NCI-H446 (cell line): ENCODE measurements around the gene TTYH1.

ENCODE experiments used
- DNase-seq, 2 experiments: peaks; one replicate each; lab custom pipeline; 2025; lab: John Stamatoyannopoulos, UW

TTYH1 gene

DNA sequence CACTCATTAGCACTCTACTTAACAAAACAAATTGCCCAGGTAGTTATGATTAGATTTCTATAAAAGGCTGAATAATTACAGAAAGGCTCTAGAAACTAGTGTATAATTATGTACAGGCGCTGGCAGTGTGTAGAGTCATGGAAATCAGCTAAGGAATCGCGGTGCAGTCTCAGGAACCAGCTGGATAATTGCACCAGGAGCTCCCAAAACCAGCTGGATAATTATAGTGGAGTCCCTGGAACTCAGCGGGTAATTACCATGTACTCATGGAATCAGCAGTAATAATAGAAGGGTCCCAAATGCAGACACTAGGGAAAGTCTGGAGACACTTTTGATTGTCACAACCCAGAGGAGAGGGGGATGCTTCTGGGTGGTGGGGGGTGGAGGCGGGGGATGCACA, 23.2 kb upstream of the TTYH1 start:
- DNase-seq, result no peak

GRCh38 chr19:54393381-54393780, 21.9 kb upstream of the TTYH1 start:
- DNase-seq, result no peak

GRCh38 chr19:54395685-54396084, 19.6 kb upstream of the TTYH1 start:
- no peak for DNase-seq

GRCh38 chr19:54399189-54399588, 16.1 kb upstream of the TTYH1 start:
- DNase-seq, result no peak

DNA sequence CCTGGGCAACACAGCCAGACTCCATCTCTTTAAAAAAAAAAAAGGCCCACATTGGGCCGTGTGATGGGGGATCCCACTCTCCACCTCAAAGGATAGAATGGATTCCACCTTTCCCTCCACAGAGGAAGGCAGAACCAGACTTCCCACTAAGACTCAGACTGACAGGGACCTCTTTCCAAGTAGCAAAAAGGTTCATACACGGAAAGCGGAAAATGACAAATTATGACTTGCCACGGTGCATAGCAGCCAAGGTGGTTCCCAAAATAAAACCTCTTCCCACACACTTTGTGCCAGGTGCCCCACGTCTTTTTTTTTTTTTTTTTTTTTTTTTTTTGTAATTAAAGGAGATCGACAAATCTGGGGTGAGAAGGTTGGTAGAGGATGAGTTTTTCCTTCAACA, 14.4 kb upstream of the TTYH1 start:
- no peak for DNase-seq

DNA sequence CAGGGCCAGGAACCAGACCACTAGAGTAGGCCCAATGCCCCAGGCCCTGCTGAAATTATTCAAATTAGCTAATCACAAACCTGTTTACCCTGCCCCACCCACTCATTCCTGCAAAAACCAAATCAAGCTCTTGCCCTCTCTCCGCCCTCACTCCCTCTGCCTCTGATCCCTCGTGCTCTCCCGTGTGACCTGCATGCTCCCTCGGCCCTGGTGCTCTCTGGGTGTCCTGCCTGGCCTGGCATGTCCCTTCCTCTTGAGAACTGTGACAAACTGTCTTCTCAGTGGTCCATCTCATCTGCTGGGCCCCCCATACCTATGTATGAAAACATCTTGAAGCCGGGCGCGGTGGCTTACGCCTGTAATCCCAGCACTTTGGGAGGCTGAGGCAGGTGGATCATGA, 12.2 kb upstream of the TTYH1 start:
- no peak for DNase-seq

DNA sequence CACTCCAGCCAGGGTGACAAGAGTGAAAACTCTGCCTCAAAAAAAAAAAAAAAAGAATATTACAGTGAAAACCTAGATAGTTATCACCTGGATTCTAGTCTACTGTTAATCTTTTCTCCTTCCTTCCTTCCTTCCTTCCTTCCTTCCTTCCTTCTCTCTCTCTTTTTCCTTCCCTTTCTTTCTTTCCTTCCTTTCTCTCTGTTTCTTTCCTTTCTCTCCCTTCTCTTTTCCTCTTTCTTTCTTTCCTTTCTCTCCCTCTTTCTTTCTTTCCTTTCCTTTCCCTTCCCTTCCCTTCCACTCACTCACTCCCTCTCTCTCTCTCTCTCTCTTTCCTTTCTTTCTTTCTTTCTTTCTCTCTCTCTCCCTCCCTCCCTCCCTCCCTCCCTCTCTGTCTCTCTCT, 9.6 kb upstream of the TTYH1 start:
- no peak for DNase-seq

- DNase-seq, result no peak
Measured at GRCh38 chr19:54407780-54408179, 7.5 kb upstream of the TTYH1 start.

GRCh38 chr19:54408456-54409026, 6.7 kb upstream of the TTYH1 start:
- DNase-seq, result no peak

DNA sequence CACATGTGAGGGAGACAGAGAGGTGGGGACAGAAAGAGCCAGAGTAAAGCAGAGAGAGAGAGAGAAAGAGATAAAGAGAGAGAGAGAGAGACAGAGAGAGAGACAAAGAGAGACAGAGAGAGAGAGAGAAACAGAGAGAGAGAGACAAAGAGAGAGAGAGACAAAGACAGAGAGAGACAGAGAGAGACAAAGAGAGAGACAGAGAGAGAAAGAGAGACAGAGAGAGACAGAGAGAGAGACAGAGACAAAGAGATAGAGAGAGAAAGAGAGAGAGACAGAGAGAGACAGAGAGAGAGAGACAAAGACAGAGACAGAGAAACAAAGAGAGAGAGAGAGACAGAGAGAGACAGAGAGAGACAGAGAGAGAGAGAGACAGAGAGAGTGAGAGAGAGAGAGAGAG, 4.2 kb upstream of the TTYH1 start:
- no peak for DNase-seq

GRCh38 chr19:54412877-54413276, 2.4 kb upstream of the TTYH1 start:
- no peak for DNase-seq

DNA sequence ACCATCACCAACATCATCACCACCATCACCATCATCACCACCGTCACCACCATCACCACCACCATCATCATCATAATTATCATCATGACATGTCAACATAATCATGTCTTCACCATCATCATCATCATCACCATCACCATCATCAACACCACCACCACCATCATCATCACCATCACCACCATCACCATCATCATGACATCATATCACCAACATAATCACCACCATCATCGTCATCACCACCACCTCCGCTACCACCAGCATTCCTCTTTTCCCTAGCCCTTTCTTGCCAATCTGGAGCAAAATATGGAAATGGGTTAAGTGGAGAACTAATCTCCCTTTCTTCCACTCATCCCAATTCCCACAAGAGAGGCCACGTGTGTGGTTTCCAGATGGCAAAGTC, 1.1 kb upstream of the TTYH1 start:
- no peak for DNase-seq

GRCh38 chr19:54415901-54416673, 823 bp downstream of the TTYH1 start:
- DNase-seq, result no peak

DNA sequence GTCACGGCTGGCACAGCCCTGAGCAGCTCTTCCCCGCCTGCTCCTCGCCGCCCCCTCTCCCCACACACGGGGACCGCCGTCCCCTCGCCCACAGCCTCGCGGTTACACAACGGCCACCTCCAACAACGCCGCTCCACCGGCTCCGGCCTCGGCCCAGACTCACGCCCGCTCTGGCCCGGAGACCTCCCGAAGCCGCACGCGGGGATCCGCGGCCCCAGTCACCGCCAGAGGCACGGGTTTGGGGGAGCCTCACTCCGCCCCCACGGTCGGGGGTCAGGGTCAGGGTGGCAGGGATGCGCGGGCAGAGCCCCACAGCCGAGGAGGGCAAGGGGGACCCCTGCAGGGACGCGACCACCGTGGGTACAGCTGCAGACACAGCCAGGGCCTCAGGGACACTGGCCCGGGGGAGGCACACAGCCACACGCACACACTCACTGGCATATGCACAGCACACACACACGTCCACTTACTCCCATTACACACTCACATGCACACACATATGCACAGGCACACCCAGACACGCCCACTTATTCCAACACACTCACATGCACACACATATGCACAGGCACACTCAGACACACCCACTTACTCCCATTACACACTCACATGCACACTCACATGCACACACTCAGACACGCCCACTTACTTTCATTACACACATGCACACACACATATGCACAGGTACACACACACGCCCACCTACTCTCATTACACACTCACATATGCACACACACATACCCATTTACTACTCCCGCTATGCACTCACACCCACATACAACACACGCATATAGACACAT, 1.6 kb downstream of the TTYH1 start:
- DNase-seq, result no peak

DNA sequence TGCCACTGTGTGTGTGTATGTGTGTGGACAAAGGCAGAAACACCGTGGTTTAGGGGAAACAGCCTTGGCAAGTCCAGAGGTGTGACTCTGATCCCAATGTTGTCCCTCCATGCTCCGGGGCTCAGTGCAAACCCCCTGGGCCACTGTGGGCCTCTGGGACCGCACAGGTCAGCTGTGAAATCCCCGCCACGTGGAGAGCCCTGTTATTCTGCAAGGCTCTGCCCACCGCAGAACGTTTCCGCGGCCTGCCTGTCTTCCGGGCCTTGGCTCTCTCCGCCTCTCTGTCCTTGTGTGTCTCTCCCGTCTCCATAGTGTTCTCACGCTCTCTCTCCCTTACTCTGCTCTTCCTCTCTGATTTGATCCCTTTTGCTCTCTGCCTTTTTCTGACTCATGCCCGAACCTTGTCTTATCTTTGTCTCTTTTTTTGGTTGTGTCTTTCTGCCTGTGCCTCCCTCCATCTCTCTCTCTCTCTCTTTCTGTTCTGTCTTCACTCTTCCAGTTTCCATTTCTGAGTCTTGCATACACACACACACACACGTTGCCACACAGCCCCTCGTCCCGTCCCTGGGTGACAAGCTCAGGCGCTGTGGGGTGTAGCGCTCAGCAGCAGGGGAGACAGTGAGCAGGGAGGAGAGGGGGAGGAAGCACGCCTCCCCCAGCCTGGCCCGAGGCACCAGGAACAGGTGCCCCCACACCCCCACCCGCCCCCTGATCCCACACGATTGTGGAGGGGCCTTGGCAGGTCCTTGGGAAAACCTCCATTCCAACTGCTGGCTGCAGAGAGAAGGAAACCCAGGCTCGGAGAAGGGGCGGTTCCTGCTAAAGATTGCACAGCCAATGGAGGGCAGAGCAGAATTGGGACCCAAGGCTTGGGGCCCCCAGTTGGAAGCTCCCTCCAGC, 3.0 kb downstream of the TTYH1 start:
- DNase-seq, result no peak

GRCh38 chr19:54418930-54419800, 3.9 kb downstream of the TTYH1 start:
- DNase-seq, result no peak

- DNase-seq, result no peak
Measured at GRCh38 chr19:54420068-54420382, 4.8 kb downstream of the TTYH1 start.

- no peak for DNase-seq
Measured at GRCh38 chr19:54420383-54421168, 5.3 kb downstream of the TTYH1 start.

- DNase-seq, result no peak
Measured at GRCh38 chr19:54421169-54421516, 5.9 kb downstream of the TTYH1 start.

- no peak for DNase-seq
Measured at GRCh38 chr19:54421521-54421920, 6.3 kb downstream of the TTYH1 start.

DNA sequence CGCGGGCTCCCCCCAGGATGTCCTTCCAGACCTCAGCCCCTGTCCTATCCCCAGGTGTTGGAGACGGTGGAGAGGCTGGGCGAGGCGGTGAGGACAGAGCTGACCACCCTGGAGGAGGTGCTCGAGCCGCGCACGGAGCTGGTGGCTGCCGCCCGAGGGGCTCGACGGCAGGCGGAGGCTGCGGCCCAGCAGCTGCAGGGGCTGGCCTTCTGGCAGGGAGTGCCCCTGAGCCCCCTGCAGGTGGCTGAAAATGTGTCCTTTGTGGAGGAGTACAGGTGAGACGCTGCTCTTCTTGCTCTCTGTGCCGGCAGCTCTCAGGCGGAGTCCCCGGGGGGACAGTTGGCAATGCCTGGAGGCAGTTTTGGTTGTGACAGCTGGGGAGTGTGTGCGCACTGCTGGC, 6.9 kb downstream of the TTYH1 start:
- DNase-seq, result no peak
